Measurements from ENCODE around the gene MFNG. TPM values are rescaled to one million over a fixed set of nuclear protein-coding genes. Genes with fewer than 3 reads are reported as not detected.

MFNG gene
- total and polyA plus RNA-seq, 2 donors, result 6.7 to 24.8 TPM

DNA sequence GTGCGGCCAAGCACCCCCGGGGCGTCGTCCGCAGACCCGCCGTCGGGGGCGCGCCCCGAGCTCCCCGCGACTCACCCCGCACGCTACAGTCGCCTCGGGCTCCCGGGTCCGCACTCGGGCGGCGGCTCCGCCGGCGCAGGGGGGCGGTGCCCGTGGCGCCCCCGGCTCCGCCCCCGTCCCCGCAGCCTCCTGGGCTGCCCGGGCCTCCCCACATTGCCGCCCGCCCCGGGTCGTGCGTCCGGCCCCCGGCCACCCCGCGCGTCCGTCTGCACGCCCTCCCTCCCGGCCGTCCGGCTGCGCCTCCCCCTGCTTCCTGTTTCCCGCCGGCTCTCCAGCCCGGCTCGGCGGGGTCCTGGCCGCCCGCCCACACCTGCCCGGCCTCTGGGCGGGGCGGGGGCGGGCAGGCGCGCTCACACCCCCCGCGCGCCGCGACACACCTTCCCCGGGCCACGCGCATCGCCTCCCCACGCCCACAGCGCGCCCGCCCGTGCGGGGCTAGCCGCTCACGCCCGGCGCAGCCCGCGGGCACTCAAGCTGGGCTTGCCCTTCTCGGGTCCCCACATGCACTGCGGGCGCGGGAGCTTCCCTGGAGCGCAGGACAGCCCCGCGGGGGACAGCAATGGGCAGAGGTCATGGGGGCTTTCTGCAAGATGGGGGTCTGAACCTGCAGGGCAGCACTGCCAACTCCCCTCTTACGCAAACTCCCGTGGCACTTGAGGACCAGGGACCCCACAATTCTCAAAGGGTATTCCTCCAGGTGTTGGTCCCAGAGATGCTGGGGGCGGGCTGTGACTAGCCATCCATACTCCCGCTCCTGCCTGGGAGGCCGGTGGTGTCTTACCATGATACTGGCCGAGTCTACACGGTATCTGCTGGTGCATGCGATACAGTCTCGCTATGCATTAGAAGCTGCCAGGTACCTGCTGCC is 33.3 kb upstream of the MFNG start, which contains the start of gene CARD10:
CARD10 (minus strand) TSS at position 148 of the 928 bp plus-strand sequence. CDS start 215 bp downstream, outside the sequence.
- Histone ChIP-seq H3K36me3 (ENCODE audit: insufficient read depth) (no peaks in the 10 kb centered on the region), H3K4me1 (ENCODE audit: insufficient read depth) (no peaks in the 10 kb centered on the region), H3K27ac (ENCODE audit: low read depth) (no peak within 1 kb of the TSS), H3K4me3 (ENCODE audit: low read depth, low read length) (peak within 1 kb of the TSS; percentile 60)
- WGBS, result 4% methylated on average over 97 of the region's 99 CpGs
- DNase-seq (ENCODE audit: extremely low spot score), result no peak

DNA sequence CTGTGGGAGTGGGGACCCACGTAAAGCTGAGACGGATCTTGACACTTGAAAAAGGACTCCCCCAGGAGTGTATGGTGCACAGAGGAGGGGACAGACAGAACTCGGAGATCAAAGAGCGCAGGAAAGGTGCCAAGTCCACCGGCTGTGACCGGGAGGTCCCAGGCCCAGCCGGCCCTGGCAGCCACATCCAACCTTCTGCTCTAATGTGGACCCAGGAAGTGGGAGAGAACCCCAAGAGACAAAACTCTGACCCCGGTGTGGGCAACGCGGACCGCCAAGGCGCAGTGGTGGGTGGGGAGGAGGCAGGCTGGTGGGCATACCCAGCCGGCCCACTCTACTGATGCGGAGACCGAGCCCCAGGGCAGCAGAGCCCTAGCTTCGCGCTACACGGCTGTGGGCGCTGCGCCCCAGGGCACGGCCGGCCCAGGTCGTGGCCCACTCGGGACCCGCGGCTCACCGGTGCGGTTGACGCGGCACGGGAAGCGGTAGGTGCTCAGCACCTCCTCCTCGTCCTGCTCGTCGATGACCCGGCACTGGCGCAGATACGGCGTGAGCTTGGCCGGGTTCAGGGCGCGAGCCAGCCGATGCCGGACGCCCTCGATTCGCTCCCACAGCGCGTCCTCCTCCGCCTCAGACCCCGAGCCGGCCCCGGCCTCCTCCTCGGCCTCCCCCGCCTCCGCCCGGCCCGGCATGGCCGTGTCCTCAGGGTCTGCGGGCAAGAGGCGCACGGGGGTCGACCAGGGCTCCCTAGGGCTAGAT is 32.5 kb upstream of the MFNG start:
- no peaks in the 10 kb centered on the region for H3K36me3 ChIP-seq (ENCODE audit: insufficient read depth)
- H3K27ac ChIP-seq (ENCODE audit: low read depth), result no peak overlapping the region
- H3K4me1 ChIP-seq (ENCODE audit: insufficient read depth), result no peaks in the 10 kb centered on the region
- DNase-seq (ENCODE audit: extremely low spot score), result no peak
- H3K4me3 ChIP-seq (ENCODE audit: low read depth, low read length), result peak overlapping the region; percentile 60
- 16% methylated on average over 63 of the region's 63 CpGs for WGBS

DNA sequence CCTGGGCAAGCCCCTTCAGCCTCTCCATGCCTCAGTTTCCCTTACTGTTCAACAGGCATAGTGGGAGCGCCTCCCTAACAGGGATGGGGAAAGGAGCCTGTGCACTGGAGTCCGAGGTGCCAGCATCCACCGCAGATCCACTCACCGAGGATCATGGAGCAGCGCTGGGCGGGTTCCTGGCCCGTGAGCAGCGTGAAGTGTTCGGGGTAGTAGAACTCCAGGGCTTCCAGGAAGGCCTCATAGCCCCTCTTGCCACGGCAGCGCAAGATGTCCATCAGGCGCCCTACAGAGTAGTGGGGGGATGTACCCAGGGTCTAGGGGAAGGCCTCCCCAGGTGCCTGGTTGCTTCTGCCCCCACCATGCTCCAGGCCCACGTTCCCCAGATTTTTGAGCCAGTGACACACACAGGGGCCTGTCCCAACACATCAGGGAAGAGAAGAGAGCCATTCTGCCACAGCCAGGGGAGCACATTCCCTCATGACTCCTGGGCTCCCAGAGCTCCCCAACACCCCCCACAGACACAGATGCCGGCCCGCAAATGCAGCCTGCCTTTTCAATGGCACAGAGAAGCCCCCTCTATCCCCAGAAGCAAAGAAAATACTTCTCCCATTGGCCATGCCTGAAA is 31.8 kb upstream of the MFNG start:
- WGBS, result 84% methylated on average over 15 of the region's 15 CpGs
- no peaks in the 10 kb centered on the region for H3K4me1 ChIP-seq (ENCODE audit: insufficient read depth)
- H3K27ac ChIP-seq (ENCODE audit: low read depth), result no peak overlapping the region
- DNase-seq (ENCODE audit: extremely low spot score), result no peak
- no peaks in the 10 kb centered on the region for H3K36me3 ChIP-seq (ENCODE audit: insufficient read depth)
- H3K4me3 ChIP-seq (ENCODE audit: low read depth, low read length), result no peak overlapping the region

GRCh38 chr22:37516456-37516855 is 30.3 kb upstream of the MFNG start:
- DNase-seq (ENCODE audit: extremely low spot score), result no peak
- Histone ChIP-seq H3K27ac (ENCODE audit: low read depth) (no peak overlapping the region), H3K4me1 (ENCODE audit: insufficient read depth) (no peaks in the 10 kb centered on the region), H3K4me3 (ENCODE audit: low read depth, low read length) (no peak overlapping the region), H3K36me3 (ENCODE audit: insufficient read depth) (no peaks in the 10 kb centered on the region)
- 99% methylated on average over 1 of the region's 1 CpG for WGBS

- H3K27ac ChIP-seq (ENCODE audit: low read depth), result no peak overlapping the region
- WGBS, result 87% methylated on average over 23 of the region's 23 CpGs
- no peaks in the 10 kb centered on the region for H3K4me1 ChIP-seq (ENCODE audit: insufficient read depth)
- no peak for DNase-seq (ENCODE audit: extremely low spot score)
- H3K36me3 ChIP-seq (ENCODE audit: insufficient read depth), result no peaks in the 10 kb centered on the region
- H3K4me3 ChIP-seq (ENCODE audit: low read depth, low read length), result no peak overlapping the region
Measured at GRCh38 chr22:37515901-37516300, 29.7 kb upstream of the MFNG start.

DNA sequence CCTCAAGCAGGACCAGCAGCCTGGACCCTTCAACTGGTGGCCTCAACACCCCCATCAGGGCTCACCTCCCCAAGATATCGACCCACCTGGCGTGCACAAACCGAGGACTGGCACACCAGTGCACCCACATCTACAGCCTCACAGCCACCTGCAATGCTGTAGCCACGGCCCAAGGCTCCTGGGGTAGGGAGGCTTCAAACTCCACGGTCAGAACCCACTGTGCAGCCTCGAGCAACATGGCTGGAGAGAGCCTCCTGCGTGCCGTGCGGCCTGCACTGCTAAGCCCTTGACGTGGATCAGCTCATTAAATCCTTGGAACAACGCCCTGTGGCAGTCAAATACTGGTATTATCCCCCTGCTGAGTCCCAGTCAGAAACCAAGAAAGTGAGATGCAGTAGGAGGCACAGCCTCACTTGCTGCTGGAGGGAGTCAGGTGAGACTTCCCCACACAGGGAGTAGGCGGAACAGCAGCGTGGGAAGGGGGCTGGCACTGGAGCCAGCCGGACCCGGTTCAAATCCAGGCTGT is 28.4 kb upstream of the MFNG start:
- Histone ChIP-seq H3K4me3 (ENCODE audit: low read depth, low read length) (no peak overlapping the region), H3K36me3 (ENCODE audit: insufficient read depth) (no peaks in the 10 kb centered on the region), H3K27ac (ENCODE audit: low read depth) (no peak overlapping the region), H3K4me1 (ENCODE audit: insufficient read depth) (no peaks in the 10 kb centered on the region)
- WGBS, result 76% methylated on average over 15 of the region's 15 CpGs
- no peak for DNase-seq (ENCODE audit: extremely low spot score)

DNA sequence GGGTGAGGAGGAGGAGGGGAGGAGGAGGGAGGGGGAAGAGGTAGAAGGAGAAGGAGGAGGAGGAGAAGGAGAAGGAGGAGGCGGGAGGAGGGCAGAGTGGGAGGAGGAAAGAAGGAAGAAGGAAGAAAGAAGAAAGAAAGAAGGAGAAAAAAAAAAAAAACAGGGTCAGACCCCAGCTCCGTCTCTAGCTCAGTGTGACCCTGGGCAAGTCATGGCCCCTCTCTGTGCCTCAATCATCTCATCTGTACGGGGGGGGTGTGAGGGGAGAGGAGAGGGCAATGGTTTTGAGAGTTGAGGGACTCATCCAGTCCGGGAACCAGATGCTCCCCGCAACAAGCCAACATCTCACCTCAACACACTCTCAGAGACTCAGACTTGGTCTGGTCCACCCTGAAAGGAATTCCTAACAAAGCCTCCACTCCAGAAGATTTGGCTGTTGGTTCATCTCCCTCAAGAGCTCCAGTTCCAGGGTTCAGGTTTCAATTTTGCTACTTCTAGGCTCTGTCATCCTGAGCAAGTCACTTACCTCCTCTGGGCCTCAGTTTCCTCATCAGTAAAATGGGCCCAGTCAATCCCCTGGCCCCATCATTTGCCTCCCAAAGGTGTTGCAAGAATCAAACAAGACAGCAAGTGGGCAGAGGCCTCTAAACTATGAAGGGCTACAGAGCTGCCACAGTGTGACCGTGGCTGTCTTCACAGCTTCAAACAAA is 25.4 kb upstream of the MFNG start:
- H3K27ac ChIP-seq (ENCODE audit: low read depth), result no peak overlapping the region
- no peaks in the 10 kb centered on the region for H3K4me1 ChIP-seq (ENCODE audit: insufficient read depth)
- peaks cover 1% of the 10 kb centered on the region for H3K36me3 ChIP-seq (ENCODE audit: insufficient read depth)
- WGBS, result 92% methylated on average over 6 of the region's 6 CpGs
- DNase-seq (ENCODE audit: extremely low spot score), result no peak
- H3K4me3 ChIP-seq (ENCODE audit: low read depth, low read length), result no peak overlapping the region

GRCh38 chr22:37510091-37510490 is 23.9 kb upstream of the MFNG start:
- no peak for DNase-seq (ENCODE audit: extremely low spot score)

DNA sequence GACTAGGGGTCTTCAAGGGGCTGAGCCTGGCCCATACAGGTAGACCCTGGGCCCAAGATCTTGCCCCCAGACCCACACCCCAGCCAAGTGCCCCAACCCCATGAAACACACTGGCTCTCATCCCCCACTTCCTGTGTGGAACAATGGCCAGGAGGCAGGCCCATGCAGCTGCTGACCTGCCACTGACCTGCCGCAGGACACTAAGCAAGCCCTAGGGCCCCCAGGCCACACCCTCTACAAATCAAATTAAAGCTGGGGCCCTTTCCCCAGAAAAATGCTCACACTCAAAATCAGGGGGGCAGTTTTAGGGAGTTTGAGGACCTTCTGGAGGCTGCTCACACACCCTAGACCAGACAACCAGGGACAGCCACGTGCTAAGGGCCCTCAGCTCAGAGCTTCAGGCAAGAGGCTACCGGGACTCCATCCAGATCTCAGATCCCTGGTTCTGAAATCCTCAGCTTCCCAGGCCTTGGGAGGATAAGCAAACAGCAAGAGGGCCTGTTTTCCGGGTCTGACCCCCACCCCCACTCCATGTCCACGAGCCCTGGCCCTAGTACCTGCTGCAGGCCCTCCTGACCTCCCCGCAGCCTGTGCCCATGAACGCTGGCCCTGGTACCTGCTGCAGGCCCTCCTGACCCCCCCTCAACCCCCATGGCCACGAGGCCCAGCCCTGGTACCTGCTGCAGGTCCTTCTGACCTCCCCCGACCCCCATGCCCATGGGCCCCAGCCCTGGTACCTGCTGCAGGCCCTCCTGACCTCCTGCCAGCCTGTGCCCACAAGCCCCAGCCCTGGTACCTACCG is 23.1 kb upstream of the MFNG start:
- H3K27ac ChIP-seq (ENCODE audit: low read depth), result peak overlapping the region; percentile 14
- WGBS, result 67% methylated on average over 10 of the region's 10 CpGs
- H3K4me1 ChIP-seq (ENCODE audit: insufficient read depth), result no peaks in the 10 kb centered on the region
- H3K36me3 ChIP-seq (ENCODE audit: insufficient read depth), result peaks cover 1% of the 10 kb centered on the region
- no peak for DNase-seq (ENCODE audit: extremely low spot score)
- H3K4me3 ChIP-seq (ENCODE audit: low read depth, low read length), result no peak overlapping the region

More at GRCh38 chr22:37510091-37510490, 23.9 kb upstream of the MFNG start:
- no peak overlapping the region for H3K27ac ChIP-seq (ENCODE audit: low read depth)
- no peak overlapping the region for H3K4me3 ChIP-seq (ENCODE audit: low read depth, low read length)
- H3K4me1 ChIP-seq (ENCODE audit: insufficient read depth), result no peaks in the 10 kb centered on the region
- H3K36me3 ChIP-seq (ENCODE audit: insufficient read depth), result peaks cover 1% of the 10 kb centered on the region
- 63% methylated on average over 10 of the region's 10 CpGs for WGBS

GRCh38 chr22:37508431-37508992 is 22.3 kb upstream of the MFNG start:
- WGBS, result 61% methylated on average over 22 of the region's 22 CpGs
- no peak for DNase-seq (ENCODE audit: extremely low spot score)
- Histone ChIP-seq H3K36me3 (ENCODE audit: insufficient read depth) (peaks cover 1% of the 10 kb centered on the region), H3K4me3 (ENCODE audit: low read depth, low read length) (no peak overlapping the region), H3K27ac (ENCODE audit: low read depth) (peak overlapping the region; percentile 14), H3K4me1 (ENCODE audit: insufficient read depth) (no peaks in the 10 kb centered on the region)

DNA sequence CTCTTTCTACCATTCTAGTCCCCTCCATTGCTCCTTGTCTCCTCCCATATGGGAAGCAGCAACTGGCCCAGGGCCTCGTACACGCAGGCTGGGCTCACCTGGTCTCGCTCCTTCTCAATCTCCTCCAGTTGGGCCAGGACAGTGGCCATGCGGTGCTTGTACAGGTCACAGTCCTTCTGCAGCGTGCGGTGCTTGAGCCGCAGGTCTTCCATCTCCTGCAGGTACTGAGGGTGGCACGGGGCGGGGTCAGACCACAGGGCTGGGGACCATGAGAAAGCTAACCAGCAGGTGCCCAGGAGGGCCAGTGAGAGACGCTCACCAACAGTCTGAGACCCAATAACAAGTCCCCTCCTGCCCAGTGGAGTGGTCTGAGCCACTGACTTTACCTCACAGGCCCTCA is 21.5 kb upstream of the MFNG start:
- no peak for DNase-seq (ENCODE audit: extremely low spot score)
- H3K27ac ChIP-seq (ENCODE audit: low read depth), result no peak overlapping the region
- no peaks in the 10 kb centered on the region for H3K4me1 ChIP-seq (ENCODE audit: insufficient read depth)
- no peak overlapping the region for H3K4me3 ChIP-seq (ENCODE audit: low read depth, low read length)
- WGBS, result 96% methylated on average over 10 of the region's 10 CpGs
- peaks cover 1% of the 10 kb centered on the region for H3K36me3 ChIP-seq (ENCODE audit: insufficient read depth)

GRCh38 chr22:37505989-37506388 is 19.8 kb upstream of the MFNG start:
- Histone ChIP-seq H3K4me1 (ENCODE audit: insufficient read depth) (no peaks in the 10 kb centered on the region), H3K4me3 (ENCODE audit: low read depth, low read length) (no peak overlapping the region), H3K36me3 (ENCODE audit: insufficient read depth) (peaks cover 1% of the 10 kb centered on the region), H3K27ac (ENCODE audit: low read depth) (no peak overlapping the region)
- no peak for DNase-seq (ENCODE audit: extremely low spot score)
- WGBS, result 87% methylated on average over 14 of the region's 14 CpGs

All from urinary bladder (tissue), 4 donors.